Measurements from ENCODE around the gene CA5A. TPM values are rescaled to one million over a fixed set of nuclear protein-coding genes. Genes with fewer than 3 reads are reported as not detected.

Gene CA5A
- total and polyA plus RNA-seq, 11 donors, result 0.08 to 0.44 (median 0.25) TPM; not detected in 8

- ATAC-seq (no peak), DNase-seq (peak in 1 of 5 donors; percentile 25)
- no peaks in the 10 kb centered on the region for H3K27me3 ChIP-seq
- H3K27ac ChIP-seq, result no peak overlapping the region
- WGBS, 4 donors, result 85 to 92% (median 91%) methylated on average over 26 to 27 of the region's 27 CpGs
- H3K9me3 ChIP-seq, result no peaks in the 10 kb centered on the region
- peaks cover 0 to 55% (median 0%) of the 10 kb centered on the region in 9 donors for H3K36me3 ChIP-seq
- H3K4me3 ChIP-seq, result no peak overlapping the region
- intact Hi-C loops (cut with DNase I), result no loop called here
- peaks cover 0 to 13% (median 4%) of the 10 kb centered on the region in 12 donors for H3K4me1 ChIP-seq
- TF ChIP-seq POLR2A (IDR thresholded peaks at IDR 0.05) (no peak), CTCF (IDR thresholded peaks at IDR 0.05) (no peak)
Measured at GRCh38 chr16:87838643-87839541, 97.4 kb downstream of the CA5A start.

Other genes with a start within 250 kb of the CA5A start
- 10 to 100 TPM in 8 of 9 donors, 1 to 10 TPM in 1; 6.8 to 19.2 (median 13.7) TPM for gene KLHDC4, start 170.5 kb downstream of the CA5A start, total RNA-seq
- 10 to 100 TPM; 17.8 to 20.5 TPM for gene KLHDC4, start 170.5 kb downstream of the CA5A start, polyA plus RNA-seq
- gene SLC7A5, start 67.0 kb downstream of the CA5A start, total RNA-seq, result 10 to 100 TPM in 1 of 9 donors, 1 to 10 TPM in 8; 1.7 to 12.2 (median 3.0) TPM
- 1 to 10 TPM; 3.2 to 5.4 TPM for gene SLC7A5, start 67.0 kb downstream of the CA5A start, polyA plus RNA-seq
- 10 to 100 TPM; 11.9 to 20.7 (median 14.3) TPM for gene BANP, start 14.9 kb upstream of the CA5A start, total RNA-seq
- 1 to 10 TPM; 7.2 to 9.2 TPM for gene BANP, start 14.9 kb upstream of the CA5A start, polyA plus RNA-seq

All from heart left ventricle (tissue), 16 donors.